ENCODE results near the gene ZNF215.

GRCh38 chr11:6941970-6942369 lies 15.7 kb downstream of the ZNF215 start:
- TF ChIP-seq GATA2 (IDR thresholded peaks at IDR 0.05; ENCODE audit: low read depth, low read length) (no peak), GATA3 (IDR thresholded peaks at IDR 0.05; ENCODE audit: low read depth, low read length) (no peak)

Data from SH-SY5Y (cell line).